Astrocyte (in vitro differentiated cells and primary cell): ENCODE results near the gene RPS6KB2.

Source experiments
- EZH2 ChIP-seq: IDR thresholded peaks from 2 replicates; pipeline ENCODE4 v1.6.1; 2012; ENCODE audit warnings: mild to moderate bottlenecking, low read length, inconsistent platforms; ENCODE audit not compliant: insufficient read depth
- TF ChIP-seq, protein P1 (sequence below): IDR thresholded peaks from 2 replicates; pipeline ENCODE4 v1.5.1; 2011; ENCODE audit warnings: low read depth, mild to moderate bottlenecking, inconsistent platforms, low read length, moderate library complexity; ENCODE audit not compliant: insufficient read depth

DNA sequence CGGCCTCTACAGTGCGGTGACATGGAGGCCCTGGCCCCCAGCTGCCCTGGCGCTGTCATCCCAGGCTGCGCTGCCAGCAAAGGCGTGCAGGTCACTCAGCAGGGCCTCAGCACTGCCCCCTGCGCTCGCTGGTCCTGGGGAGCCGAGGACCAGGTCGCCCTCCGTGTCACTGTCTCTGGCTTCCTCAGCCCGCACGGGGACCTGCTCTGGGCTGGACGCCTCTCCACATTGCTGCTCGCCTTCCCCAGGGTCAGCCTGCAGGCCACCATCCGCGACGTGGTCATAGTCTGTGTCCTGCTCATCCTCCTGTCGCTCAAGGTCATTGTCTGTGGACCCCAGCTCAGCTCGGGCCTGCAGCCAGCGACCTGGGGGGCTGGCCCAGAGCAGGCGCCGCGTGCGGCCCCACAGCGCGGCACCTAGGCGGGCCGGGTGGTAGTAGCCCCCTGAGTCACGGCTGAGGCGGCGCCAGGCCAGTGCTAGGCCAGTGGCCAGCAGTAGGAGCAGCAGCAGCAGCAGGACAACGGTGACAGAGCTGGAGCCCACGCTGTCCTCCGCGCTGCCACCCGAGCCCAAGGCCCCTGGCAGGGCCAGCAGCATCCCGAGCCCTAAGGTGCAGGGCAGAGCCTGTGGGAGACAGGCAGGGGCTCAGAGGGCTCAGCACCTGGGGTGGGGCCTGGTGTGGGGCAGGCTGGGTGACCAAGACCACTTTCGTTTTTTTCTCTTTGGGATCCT lies 7.6 kb downstream of the RPS6KB2 start:
- TF ChIP-seq, protein P1, sequence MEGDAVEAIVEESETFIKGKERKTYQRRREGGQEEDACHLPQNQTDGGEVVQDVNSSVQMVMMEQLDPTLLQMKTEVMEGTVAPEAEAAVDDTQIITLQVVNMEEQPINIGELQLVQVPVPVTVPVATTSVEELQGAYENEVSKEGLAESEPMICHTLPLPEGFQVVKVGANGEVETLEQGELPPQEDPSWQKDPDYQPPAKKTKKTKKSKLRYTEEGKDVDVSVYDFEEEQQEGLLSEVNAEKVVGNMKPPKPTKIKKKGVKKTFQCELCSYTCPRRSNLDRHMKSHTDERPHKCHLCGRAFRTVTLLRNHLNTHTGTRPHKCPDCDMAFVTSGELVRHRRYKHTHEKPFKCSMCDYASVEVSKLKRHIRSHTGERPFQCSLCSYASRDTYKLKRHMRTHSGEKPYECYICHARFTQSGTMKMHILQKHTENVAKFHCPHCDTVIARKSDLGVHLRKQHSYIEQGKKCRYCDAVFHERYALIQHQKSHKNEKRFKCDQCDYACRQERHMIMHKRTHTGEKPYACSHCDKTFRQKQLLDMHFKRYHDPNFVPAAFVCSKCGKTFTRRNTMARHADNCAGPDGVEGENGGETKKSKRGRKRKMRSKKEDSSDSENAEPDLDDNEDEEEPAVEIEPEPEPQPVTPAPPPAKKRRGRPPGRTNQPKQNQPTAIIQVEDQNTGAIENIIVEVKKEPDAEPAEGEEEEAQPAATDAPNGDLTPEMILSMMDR, result no peak
- TF ChIP-seq EZH2, result no peak
